Prostate gland (tissue), 2 donors: ENCODE data around the gene PGPEP1. TPM values are rescaled to one million over a fixed set of nuclear protein-coding genes. Genes with fewer than 3 reads are reported as not detected.
"Not testable (repeated sequence)": the region's sequence is repeated elsewhere in the genome, so short reads cannot be mapped to it uniquely, and the experiment has no call there.

Source experiments
- DNase-seq: peaks from one replicate; pipeline ENCODE4 v3.0.0-alpha.2; 2019; ENCODE audit warnings: low spot score
- H3K27ac ChIP-seq, 2 donors: fragments of 200-600 bp; sonication (generic); 2 replicates each; pipeline ENCODE4 v1.5.1; 2017 to 2019
- H3K27me3 ChIP-seq: fragments of 200-600 bp; sonication (generic); replicated peaks from 2 replicates; pipeline ENCODE4 v1.5.1; 2019; ENCODE audit not compliant: insufficient read depth
- H3K36me3 ChIP-seq, 2 donors: fragments of 200-600 bp; sonication (generic); 1 replicate in 1 of 2; 2 replicates in 1 of 2; pipeline versions ENCODE4 v1.5.1 to v1.8.1; 2017 to 2019
- H3K4me1 ChIP-seq: fragments of 200-600 bp; sonication (generic); replicated peaks from 2 replicates; pipeline ENCODE4 v1.5.1; 2019
- H3K4me3 ChIP-seq, 2 donors: fragments of 200-600 bp; sonication (generic); 2 replicates each; pipeline ENCODE4 v1.5.1; 2017 to 2019
- H3K9me3 ChIP-seq: fragments of 200-600 bp; sonication (generic); 2 replicates; pipeline ENCODE4 v1.5.1; 2017
- POLR2A ChIP-seq: fragments of 450-650 bp; IDR thresholded peaks from one replicate; pipeline ENCODE4 v1.6.1; 2016; ENCODE audit warnings: antibody characterized with exemption, mild to moderate bottlenecking
- POLR2AphosphoS5 ChIP-seq: sonication (generic); formaldehyde crosslinking; IDR thresholded peaks from one replicate; pipeline ENCODE4 v1.6.1; 2017; ENCODE audit warnings: antibody characterized with exemption
- WGBS: methylation state at CpG from one replicate; pipeline ENCODE4 v1.1.5; 2018; 5-methylcytosine and 5-hydroxymethylcytosine counted together
- intact Hi-C: fragments of 100-400 bp; cut with DNase I; formaldehyde crosslinking; loops from one replicate; pipeline ENCODE4 v1.14.2; 2022
- total RNA-seq, 2 donors: library from RNA; depleted of rRNA; stranded (reverse); fragments of >200 nt; gene quantifications; one replicate each; pipeline ENCODE4 v1.1.0, GENCODE V29; 2016
- TF ChIP-seq, protein P1 (sequence below), 4 experiments: fragments of 200-600 bp in 2 of 4; fragments of 450-650 bp in 2 of 4; sonication (generic) in 2 of 4; IDR thresholded peaks; 1 replicate in 3 of 4; 2 replicates in 1 of 4; pipeline ENCODE4 v1.5.1; 2016 to 2019; ENCODE audit warnings: antibody characterized with exemption in 4 of 4, mild to moderate bottlenecking in 2 of 4, moderate library complexity in 2 of 4

PGPEP1 gene
- total RNA-seq, 2 donors from 2014 or later: 18.0 to 37.3 TPM

DNA sequence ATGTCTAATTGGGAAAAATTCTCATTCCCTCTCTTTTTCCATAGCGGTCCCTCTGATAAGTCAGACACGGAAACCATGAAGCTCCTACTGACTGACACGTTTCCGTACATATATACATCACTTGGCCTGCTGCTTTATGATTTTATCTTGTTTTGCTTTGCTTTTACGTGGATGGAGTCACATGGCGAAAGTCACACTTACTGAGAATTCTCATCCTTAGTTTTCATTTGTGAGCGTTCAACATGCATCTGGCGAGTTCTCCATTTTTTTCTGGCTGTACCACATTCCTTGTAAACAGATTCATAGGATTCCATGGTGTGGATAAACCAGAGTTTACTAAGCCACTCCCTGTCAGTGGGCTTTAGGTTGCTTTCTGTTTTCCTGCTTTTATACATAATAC lies 21.2 kb downstream of the PGPEP1 start:
- intact Hi-C loops: no loop called here
- Histone ChIP-seq H3K27ac (no peak overlapping the region), H3K36me3 (no peaks in the 10 kb centered on the region), H3K4me1 (peaks cover 4% of the 10 kb centered on the region), H3K27me3 (no peaks in the 10 kb centered on the region), H3K9me3 (no peaks in the 10 kb centered on the region), H3K4me3 (no peak overlapping the region)
- WGBS: 89% methylated on average over 8 of the region's 8 CpGs
- no peak for DNase-seq
- TF ChIP-seq, protein P1, sequence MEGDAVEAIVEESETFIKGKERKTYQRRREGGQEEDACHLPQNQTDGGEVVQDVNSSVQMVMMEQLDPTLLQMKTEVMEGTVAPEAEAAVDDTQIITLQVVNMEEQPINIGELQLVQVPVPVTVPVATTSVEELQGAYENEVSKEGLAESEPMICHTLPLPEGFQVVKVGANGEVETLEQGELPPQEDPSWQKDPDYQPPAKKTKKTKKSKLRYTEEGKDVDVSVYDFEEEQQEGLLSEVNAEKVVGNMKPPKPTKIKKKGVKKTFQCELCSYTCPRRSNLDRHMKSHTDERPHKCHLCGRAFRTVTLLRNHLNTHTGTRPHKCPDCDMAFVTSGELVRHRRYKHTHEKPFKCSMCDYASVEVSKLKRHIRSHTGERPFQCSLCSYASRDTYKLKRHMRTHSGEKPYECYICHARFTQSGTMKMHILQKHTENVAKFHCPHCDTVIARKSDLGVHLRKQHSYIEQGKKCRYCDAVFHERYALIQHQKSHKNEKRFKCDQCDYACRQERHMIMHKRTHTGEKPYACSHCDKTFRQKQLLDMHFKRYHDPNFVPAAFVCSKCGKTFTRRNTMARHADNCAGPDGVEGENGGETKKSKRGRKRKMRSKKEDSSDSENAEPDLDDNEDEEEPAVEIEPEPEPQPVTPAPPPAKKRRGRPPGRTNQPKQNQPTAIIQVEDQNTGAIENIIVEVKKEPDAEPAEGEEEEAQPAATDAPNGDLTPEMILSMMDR (IDR thresholded peaks at IDR 0.05): no peak
- no peak for TF ChIP-seq POLR2A
- TF ChIP-seq POLR2AphosphoS5: no peak

DNA sequence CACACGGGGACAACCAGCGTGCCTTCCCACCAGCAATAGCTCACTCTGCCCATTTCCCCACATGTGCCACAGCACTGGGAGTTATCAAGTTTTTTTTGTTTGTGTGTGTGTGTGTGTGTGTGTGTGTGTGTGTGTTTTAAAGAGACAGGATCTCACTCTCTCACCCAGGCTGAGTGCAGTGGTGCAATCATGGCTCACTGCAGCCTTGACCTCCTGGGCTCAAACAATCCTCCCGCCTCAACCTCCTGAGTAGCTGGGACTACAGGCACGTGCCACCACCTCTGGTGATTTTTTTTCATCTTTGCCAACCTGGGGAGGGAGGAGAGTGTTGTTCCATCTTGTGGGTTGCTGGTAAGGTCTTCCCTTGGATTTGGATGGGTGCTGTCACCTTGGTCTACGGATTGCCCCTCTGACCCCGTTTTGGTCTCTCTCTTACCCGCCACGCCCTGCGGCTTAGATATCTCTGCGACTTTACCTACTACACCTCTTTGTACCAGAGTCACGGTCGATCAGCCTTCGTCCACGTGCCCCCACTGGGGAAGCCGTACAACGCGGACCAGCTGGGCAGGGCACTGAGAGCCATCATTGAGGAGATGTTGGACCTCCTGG lies 22.6 kb downstream of the PGPEP1 start:
- DNase-seq: no peak

GRCh38 chr19:18363787-18364186 lies 23.4 kb downstream of the PGPEP1 start:
- DNase-seq: no peak
- H3K4me3 ChIP-seq: no peak overlapping the region
- H3K36me3 ChIP-seq: no peaks in the 10 kb centered on the region
- H3K27me3 ChIP-seq: no peaks in the 10 kb centered on the region
- TF ChIP-seq, protein P1 (IDR thresholded peaks at IDR 0.05): no peak
- TF ChIP-seq POLR2A: no peak
- WGBS: 63% methylated on average over 6 of the region's 6 CpGs
- H3K9me3 ChIP-seq: no peaks in the 10 kb centered on the region
- intact Hi-C loops: no loop called here
- no peaks in the 10 kb centered on the region for H3K4me1 ChIP-seq
- peak overlapping the region; percentile 89 to 91 for H3K27ac ChIP-seq

More for the DNA sequence above, 22.6 kb downstream of the PGPEP1 start:
- H3K4me3 ChIP-seq: no peak overlapping the region
- intact Hi-C loops: no loop called here
- no peaks in the 10 kb centered on the region for H3K36me3 ChIP-seq
- WGBS: 90% methylated on average over 17 of the region's 17 CpGs
- H3K9me3 ChIP-seq: no peaks in the 10 kb centered on the region
- H3K27me3 ChIP-seq: no peaks in the 10 kb centered on the region
- H3K4me1 ChIP-seq: no peaks in the 10 kb centered on the region
- H3K27ac ChIP-seq: peak overlapping the region; percentile 89 to 91
- TF ChIP-seq, protein P1 (IDR thresholded peaks at IDR 0.05): no peak
- no peak for TF ChIP-seq POLR2A

GRCh38 chr19:18364277-18364825 lies 24.0 kb downstream of the PGPEP1 start:
- H3K9me3 ChIP-seq, DNase-seq, H3K27me3 ChIP-seq, H3K4me1 ChIP-seq, intact Hi-C loops, H3K36me3 ChIP-seq: not testable (repeated sequence)
- WGBS: 39% methylated on average over 11 of the region's 11 CpGs
- Histone ChIP-seq H3K4me3 (peak overlapping the region in 1 of 2 donors; percentile 11), H3K27ac (peak overlapping the region; percentile 89 to 91)

- H3K4me1 ChIP-seq: peaks cover 3% of the 10 kb centered on the region
- H3K27ac ChIP-seq: peak overlapping the region; percentile 89 to 91
- no peaks in the 10 kb centered on the region for H3K36me3 ChIP-seq
- TF ChIP-seq, protein P1 (IDR thresholded peaks at IDR 0.05): no peak
- TF ChIP-seq POLR2A: no peak
- TF ChIP-seq POLR2AphosphoS5: peak; percentile 97
- no peaks in the 10 kb centered on the region for H3K9me3 ChIP-seq
- intact Hi-C loops: no loop called here
- no peaks in the 10 kb centered on the region for H3K27me3 ChIP-seq
- 2% methylated on average over 15 of the region's 15 CpGs for WGBS
- peak overlapping the region in 1 of 2 donors; percentile 11 for H3K4me3 ChIP-seq
- DNase-seq: peak; percentile 96
Observed at GRCh38 chr19:18364826-18365528, 24.6 kb downstream of the PGPEP1 start.
